Activated naive CD8-positive, alpha-beta T cell treated with anti-CD3 and anti-CD28 coated beads, Interleukin-2, amount 50 U/mL, for 24 hours (primary cell): Measurements from ENCODE around the gene RSPO4.
"Not testable (repeated sequence)": the region's sequence is repeated elsewhere in the genome, so short reads cannot be mapped to it uniquely, and the experiment has no call there.

Experiments used
- ATAC-seq: fragments of 150-1000 bp; cut with Tn5 transposase; one replicate; pipeline ENCODE4 v1.10.0; 2021
- DNase-seq: peaks from one replicate; pipeline ENCODE4 v3.0.0; 2021
- H3K27ac Mint-ChIP-seq: one replicate; pipeline ENCODE4 v1.8.0; 2021; ENCODE audit warnings: mild to moderate bottlenecking, mixed read lengths
- H3K27me3 Mint-ChIP-seq: one replicate; pipeline ENCODE4 v1.8.0; 2021; ENCODE audit warnings: mixed read lengths
- H3K36me3 Mint-ChIP-seq: one replicate; pipeline ENCODE4 v1.8.0; 2021; ENCODE audit warnings: low read depth, mixed read lengths
- H3K4me1 Mint-ChIP-seq: one replicate; pipeline ENCODE4 v1.8.0; 2021; ENCODE audit warnings: mixed read lengths
- H3K4me3 Mint-ChIP-seq: one replicate; pipeline ENCODE4 v1.8.0; 2021; ENCODE audit warnings: mild to moderate bottlenecking, moderate library complexity, mixed read lengths
- H3K9me3 Mint-ChIP-seq: one replicate; pipeline ENCODE4 v1.8.0; 2021; ENCODE audit warnings: mixed read lengths

RSPO4 gene

DNA sequence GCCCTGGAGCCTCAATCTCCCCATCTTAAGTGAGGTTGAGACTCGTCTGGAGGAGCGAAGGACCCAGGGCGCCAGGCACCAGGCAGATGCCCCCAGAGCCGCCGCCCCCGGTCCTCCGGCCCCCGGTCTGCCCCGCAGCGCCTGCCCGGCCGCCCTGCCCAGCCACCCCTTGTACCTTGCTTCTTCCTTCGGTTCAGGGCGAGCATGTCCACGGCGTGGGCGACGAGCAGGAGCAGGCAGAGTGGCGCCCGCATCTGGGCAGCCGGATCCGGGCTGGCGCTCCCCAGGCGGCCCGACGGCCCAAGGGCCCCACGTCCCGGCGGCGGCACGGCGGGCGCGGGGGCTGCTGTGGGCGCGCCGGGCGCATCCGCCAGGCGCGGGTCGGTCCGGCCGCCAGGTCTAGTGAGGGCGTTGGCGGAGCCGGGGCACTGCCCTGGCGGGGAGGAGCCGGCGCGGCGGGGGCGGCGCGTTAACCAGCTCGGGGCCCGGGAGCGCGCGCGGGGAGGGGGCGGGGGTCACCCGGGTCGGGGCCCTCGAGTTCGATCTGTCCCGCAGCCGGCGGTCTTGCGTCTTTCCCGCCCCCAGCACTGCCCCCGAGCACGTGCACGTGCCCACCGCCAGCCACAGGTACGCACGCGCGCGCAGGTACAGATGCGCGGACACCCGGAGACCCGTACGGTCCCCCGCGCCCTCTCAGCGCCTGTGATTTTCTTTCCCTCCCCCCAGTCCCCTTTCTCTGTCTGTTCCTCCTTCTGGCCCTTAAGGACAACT, at the start of gene RSPO4:
Gene RSPO4, minus strand, starts transcription at position 401 of the 771 bp plus-strand sequence. Its CDS starts 147 bp downstream, at position 254.
- Mint-ChIP-seq H3K4me3 (peak within 1 kb of the TSS; percentile 48), H3K4me1 (peaks cover 2% of the 10 kb centered on the region), H3K36me3 (no peaks in the 10 kb centered on the region), H3K27ac (no peak within 1 kb of the TSS), H3K9me3 (no peaks in the 10 kb centered on the region), H3K27me3 (peaks cover 60% of the 10 kb centered on the region)
- DNase-seq (no peak), ATAC-seq (no peak)

DNA sequence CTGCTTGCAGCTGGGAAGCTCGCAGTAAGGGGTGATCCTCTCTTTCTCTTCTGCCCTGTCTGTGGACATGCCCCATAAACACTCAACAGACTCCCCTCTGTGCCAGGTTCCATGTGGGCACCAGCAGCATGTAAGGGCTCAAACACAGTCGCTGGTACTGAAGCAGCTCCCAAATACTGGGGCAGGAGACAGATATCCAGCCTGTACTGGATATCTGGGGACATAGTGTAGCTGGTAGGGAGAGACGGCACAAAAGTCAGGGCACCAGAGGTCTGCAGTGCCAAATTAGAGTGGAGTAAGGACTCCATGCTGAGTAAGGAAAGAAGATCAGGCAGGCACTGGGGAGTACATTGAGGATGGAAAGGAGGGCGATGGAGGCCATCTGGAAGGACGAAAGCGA, 48.3 kb upstream of the RSPO4 start:
- H3K4me1 Mint-ChIP-seq: no peaks in the 10 kb centered on the region
- ATAC-seq: no peak
- no peaks in the 10 kb centered on the region for H3K9me3 Mint-ChIP-seq
- no peaks in the 10 kb centered on the region for H3K27me3 Mint-ChIP-seq
- DNase-seq: no peak
- H3K27ac Mint-ChIP-seq: no peak overlapping the region
- H3K36me3 Mint-ChIP-seq: no peaks in the 10 kb centered on the region
- no peak overlapping the region for H3K4me3 Mint-ChIP-seq

DNA sequence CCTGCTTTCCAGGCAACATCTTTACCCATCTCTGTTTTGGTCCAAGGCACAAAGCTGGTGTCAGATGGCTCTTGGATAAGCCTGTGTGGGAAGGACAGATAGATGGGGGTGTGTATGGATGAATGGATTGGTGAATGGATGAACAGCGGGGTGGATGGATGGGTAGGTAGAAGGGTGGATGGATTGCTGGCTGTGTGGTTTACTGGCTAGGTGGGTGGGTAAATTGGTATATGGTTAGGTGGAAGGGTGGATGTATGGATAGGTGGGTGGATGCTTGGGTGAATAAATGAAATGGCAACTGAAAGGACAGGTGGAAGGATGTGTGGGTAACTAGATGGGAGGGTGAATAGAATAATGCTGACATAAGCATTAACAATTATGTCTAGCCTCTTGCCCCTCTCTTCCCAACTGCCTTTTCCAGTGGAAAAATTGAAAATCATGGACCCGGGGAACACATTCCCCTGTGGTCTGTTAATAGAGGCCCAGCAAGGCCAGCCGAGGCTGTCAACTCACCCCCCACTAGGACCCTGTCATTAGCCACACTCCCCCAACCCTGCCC, 43.8 kb upstream of the RSPO4 start:
- no peak for ATAC-seq
- H3K27ac Mint-ChIP-seq: no peak overlapping the region
- no peaks in the 10 kb centered on the region for H3K9me3 Mint-ChIP-seq
- H3K4me1 Mint-ChIP-seq: no peaks in the 10 kb centered on the region
- DNase-seq: no peak
- H3K4me3 Mint-ChIP-seq: no peak overlapping the region
- no peaks in the 10 kb centered on the region for H3K27me3 Mint-ChIP-seq
- no peaks in the 10 kb centered on the region for H3K36me3 Mint-ChIP-seq

DNA sequence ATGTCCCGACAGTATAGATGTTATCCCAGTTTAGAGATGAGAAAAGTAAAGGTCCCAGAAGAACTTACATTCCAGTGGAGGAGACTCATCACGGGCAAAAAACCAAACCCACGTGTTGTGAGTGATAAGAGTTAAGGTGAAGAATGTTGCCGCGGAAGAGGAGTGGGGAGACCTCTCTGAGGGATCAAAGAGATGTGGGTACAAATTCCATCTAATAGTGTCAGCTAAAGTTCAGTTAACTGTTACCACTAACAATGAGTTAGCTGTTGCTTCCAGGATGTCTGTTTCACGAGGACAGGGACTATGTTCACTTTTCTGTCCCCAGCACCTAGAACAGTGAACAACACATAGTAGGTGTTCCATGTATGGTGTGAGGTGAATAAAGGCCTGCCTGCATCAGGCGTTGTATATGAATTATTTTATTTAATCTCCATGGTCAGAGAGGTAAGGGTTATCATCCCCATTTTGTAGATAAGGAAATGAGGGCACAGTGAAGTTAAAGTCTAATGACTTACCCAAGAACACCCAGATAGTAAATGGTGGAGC, 39.8 kb upstream of the RSPO4 start:
- ATAC-seq (no peak), DNase-seq (no peak)
- Mint-ChIP-seq H3K27ac (no peak overlapping the region), H3K27me3 (no peaks in the 10 kb centered on the region), H3K36me3 (no peaks in the 10 kb centered on the region), H3K4me1 (no peaks in the 10 kb centered on the region), H3K4me3 (no peak overlapping the region), H3K9me3 (no peaks in the 10 kb centered on the region)

DNA sequence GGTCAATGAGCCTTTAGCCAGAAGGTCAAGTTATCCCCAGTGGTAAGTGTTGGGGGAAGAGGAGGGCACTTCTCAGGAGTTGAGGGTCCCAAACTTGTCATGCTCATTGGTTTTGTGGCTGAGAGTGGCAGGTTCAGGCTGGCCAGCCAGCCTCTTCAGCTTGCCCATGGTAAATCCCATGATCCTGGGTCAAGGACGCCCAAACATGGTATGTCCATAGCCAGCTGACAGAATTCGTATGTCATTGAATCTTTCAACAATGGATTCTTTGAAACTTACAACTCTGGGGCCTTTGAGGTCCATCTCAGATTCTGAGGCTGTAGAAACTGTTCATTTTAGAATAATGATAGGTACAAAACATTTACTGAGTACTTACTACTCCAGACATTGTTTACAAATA, 36.1 kb upstream of the RSPO4 start:
- no peak for ATAC-seq

DNA sequence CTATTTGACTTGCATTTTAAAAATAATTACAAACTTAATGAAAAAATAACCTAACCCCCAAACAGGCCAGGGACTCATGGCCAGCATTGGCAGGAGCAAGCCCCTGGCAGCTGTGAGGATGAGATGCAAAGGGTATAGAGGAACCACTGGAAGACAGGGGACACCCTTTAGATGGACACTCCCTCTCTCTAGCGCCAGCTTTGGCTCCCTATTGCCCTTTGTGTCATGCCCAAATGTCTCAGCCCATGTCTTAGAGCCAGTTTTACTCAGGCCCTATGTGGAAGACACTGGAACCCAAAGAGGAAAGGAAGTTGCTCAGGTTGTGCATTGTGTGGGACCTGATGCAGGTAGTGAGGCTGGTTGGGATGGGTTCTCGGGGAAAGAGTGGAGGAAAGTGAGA, 34.9 kb upstream of the RSPO4 start:
- DNase-seq (no peak), ATAC-seq (no peak)
- H3K36me3 Mint-ChIP-seq: no peaks in the 10 kb centered on the region
- no peak overlapping the region for H3K4me3 Mint-ChIP-seq
- peaks cover 15% of the 10 kb centered on the region for H3K4me1 Mint-ChIP-seq
- no peaks in the 10 kb centered on the region for H3K9me3 Mint-ChIP-seq
- H3K27me3 Mint-ChIP-seq: peaks cover 16% of the 10 kb centered on the region
- no peak overlapping the region for H3K27ac Mint-ChIP-seq

More for the DNA sequence above, 36.1 kb upstream of the RSPO4 start:
- no peak overlapping the region for H3K4me3 Mint-ChIP-seq
- peaks cover 14% of the 10 kb centered on the region for H3K4me1 Mint-ChIP-seq
- no peaks in the 10 kb centered on the region for H3K36me3 Mint-ChIP-seq
- no peak overlapping the region for H3K27ac Mint-ChIP-seq
- H3K9me3 Mint-ChIP-seq: no peaks in the 10 kb centered on the region
- DNase-seq: no peak
- H3K27me3 Mint-ChIP-seq: peaks cover 14% of the 10 kb centered on the region

DNA sequence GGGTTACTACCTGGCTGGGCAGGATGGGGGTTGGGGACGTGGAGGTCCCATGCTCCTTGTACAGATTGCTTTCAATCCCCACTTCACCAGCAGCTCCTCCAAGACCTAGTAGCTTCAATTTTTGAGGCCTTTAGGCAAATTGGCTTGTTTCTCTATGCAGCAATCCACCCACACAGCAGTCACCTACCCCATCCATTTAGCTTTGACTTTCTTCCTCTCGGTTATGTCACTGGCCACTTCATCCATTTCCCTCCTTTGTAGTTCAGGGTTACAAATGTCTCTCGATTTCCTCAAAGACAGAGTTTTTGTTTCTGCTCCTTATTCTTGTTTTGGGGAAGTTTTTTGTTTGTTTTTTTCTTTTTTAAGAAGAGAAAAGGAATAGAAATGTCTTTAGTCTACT, 33.4 kb upstream of the RSPO4 start:
- H3K27me3 Mint-ChIP-seq: peaks cover 18% of the 10 kb centered on the region
- no peaks in the 10 kb centered on the region for H3K9me3 Mint-ChIP-seq
- no peak overlapping the region for H3K27ac Mint-ChIP-seq
- no peak for ATAC-seq
- H3K4me1 Mint-ChIP-seq: peaks cover 15% of the 10 kb centered on the region
- no peak for DNase-seq
- no peaks in the 10 kb centered on the region for H3K36me3 Mint-ChIP-seq
- H3K4me3 Mint-ChIP-seq: no peak overlapping the region

DNA sequence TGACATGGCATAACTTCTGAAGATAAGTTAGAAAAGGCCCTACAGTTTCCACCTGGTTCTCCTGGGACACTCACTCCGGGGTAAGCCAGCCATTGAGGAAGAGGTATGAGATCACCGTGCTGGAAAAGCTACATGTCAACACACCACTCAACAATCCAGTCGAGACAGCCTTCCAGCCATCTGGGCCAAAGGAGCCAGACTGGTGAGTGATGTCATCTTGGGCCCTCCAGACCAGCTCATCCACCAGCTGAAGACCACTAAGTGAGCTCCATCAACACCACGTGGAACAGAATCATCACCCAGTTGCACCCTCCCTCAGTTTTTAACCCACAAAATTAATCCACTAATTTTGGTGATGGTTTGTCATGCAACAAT, 32.3 kb upstream of the RSPO4 start:
- Mint-ChIP-seq H3K4me1 (peaks cover 15% of the 10 kb centered on the region), H3K9me3 (no peaks in the 10 kb centered on the region), H3K36me3 (no peaks in the 10 kb centered on the region), H3K27me3 (peaks cover 20% of the 10 kb centered on the region), H3K27ac (peak overlapping the region; percentile 58), H3K4me3 (no peak overlapping the region)
- ATAC-seq: no peak
- no peak for DNase-seq

DNA sequence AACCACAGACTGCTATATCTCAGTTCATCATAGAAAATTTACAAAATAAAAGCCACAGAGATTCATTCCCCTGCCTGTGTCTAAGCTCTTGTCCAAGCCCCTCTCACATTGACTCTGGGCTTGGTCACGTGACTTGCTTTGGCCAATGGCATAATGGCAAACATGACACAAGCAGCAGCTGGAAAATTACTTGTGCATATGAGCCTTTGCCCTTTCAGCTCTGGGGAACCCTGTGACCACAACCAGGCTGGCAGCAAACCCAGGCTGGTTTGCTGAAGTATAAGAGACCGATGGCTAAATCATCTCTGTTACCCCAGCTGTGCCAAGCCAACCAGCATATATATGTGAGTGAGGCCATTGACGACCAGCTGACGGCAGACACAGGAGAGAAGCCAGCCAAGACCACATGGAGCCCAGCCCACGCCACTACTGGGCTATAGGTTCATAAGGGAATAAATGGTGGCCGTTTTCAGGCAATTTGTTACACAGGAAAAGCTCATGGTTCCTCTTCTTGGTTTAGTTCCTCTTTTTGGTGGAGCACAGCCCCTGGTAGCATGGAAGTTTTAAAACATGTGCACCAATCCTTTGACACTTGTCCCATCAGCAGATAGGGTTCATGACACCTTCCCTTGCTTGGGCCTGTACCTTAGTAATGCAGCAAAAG, 31.8 kb upstream of the RSPO4 start:
- Mint-ChIP-seq H3K27me3 (peaks cover 20% of the 10 kb centered on the region), H3K9me3 (no peaks in the 10 kb centered on the region), H3K4me3 (no peak overlapping the region), H3K36me3 (no peaks in the 10 kb centered on the region), H3K27ac (peak overlapping the region; percentile 58), H3K4me1 (peaks cover 15% of the 10 kb centered on the region)
- ATAC-seq (peak; percentile 76), DNase-seq (peak; percentile 44)

DNA sequence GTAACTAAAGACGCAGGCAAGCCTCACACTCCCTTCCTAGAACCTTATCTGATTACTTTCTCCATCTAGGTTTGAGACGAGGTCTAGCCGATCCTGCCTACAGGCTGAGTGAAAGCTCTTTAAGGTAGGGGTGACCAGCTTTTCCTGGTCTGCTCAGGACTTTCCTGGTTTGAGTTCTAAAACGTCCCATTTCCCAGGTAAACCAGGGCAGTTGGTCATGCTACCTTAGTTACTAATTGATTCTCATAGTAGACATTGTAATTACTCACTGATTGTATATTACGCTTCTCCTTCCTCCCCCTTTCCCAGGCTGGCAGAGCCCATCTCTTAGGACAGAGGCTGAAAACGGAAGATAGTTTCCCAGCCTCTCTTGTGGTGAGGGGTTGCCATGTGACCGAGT, 27.9 kb upstream of the RSPO4 start:
- H3K36me3 Mint-ChIP-seq: no peaks in the 10 kb centered on the region
- no peak for DNase-seq
- H3K9me3 Mint-ChIP-seq: no peaks in the 10 kb centered on the region
- H3K27me3 Mint-ChIP-seq: peaks cover 13% of the 10 kb centered on the region
- ATAC-seq: no peak
- H3K4me1 Mint-ChIP-seq: peaks cover 15% of the 10 kb centered on the region
- H3K27ac Mint-ChIP-seq: no peak overlapping the region
- H3K4me3 Mint-ChIP-seq: no peak overlapping the region

DNA sequence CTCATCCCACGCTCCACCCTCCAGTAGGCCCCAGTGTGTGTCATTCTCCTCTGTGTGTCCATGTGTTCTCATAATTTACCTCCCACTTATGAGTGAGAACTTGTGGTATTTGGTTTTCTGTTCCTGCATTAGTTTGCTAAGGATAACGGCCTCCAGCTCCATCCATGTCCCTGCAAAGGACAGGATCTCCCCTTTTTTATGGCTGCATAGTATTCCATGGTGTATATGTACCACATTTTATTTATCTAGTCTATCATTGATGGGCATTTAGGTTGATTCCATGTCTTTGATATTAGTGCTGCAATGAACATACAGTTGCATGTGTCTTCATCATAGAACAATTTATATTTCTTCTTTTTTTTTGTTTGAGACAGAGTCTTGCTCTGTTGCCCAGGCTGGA, 24.1 kb upstream of the RSPO4 start:
- not testable (repeated sequence) for ATAC-seq, H3K4me1 Mint-ChIP-seq

DNA sequence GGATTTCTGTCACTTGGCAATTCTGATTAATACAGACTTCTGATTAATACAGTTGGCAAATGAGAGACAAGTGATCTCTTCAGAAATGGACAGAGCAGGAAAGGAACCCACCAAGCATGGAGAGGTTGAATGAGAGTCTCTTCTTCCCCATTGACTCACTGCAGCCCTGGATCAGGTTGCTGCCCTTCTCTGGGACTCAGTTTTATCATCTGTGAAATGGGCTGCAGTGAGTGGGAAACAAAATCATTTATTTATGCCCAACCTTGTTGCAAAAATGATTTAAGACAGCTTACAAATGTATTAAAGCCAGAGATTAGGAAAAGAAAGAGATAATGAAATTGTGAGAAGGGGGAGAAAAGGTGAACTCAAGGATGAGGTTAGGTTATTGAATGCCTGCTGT, 20.8 kb upstream of the RSPO4 start:
- no peak overlapping the region for H3K4me3 Mint-ChIP-seq
- no peak for DNase-seq
- H3K27me3 Mint-ChIP-seq: peaks cover 2% of the 10 kb centered on the region
- H3K9me3 Mint-ChIP-seq: no peaks in the 10 kb centered on the region
- H3K27ac Mint-ChIP-seq: no peak overlapping the region
- ATAC-seq: no peak
- H3K36me3 Mint-ChIP-seq: no peaks in the 10 kb centered on the region
- no peaks in the 10 kb centered on the region for H3K4me1 Mint-ChIP-seq

More for the DNA sequence above, 24.1 kb upstream of the RSPO4 start:
- H3K27ac Mint-ChIP-seq, H3K27me3 Mint-ChIP-seq, H3K9me3 Mint-ChIP-seq, DNase-seq, H3K4me3 Mint-ChIP-seq, H3K36me3 Mint-ChIP-seq: not testable (repeated sequence)

DNA sequence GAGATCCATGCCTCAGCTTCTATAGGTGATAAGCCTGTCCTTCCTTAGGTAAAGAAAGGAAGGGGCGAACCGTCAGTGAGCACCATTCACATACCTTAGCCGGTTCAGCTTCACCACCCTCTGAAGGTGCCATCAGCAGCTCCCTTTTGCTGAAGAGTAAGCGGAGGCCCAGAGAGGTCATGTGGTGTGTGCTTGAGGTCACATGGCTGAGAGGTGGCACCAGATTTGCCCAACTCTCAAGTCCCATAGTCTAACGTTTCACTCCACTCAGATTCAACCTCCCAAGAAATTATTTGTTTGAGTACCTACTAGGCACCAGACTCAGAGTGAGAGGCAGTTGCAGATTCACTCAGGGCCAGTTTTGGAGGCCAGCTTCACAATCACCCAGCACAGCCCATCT, 18.5 kb upstream of the RSPO4 start:
- H3K27me3 Mint-ChIP-seq: peaks cover 2% of the 10 kb centered on the region
- H3K9me3 Mint-ChIP-seq: no peaks in the 10 kb centered on the region
- DNase-seq (no peak), ATAC-seq (no peak)
- no peaks in the 10 kb centered on the region for H3K4me1 Mint-ChIP-seq
- no peaks in the 10 kb centered on the region for H3K36me3 Mint-ChIP-seq
- no peak overlapping the region for H3K4me3 Mint-ChIP-seq
- H3K27ac Mint-ChIP-seq: no peak overlapping the region

DNA sequence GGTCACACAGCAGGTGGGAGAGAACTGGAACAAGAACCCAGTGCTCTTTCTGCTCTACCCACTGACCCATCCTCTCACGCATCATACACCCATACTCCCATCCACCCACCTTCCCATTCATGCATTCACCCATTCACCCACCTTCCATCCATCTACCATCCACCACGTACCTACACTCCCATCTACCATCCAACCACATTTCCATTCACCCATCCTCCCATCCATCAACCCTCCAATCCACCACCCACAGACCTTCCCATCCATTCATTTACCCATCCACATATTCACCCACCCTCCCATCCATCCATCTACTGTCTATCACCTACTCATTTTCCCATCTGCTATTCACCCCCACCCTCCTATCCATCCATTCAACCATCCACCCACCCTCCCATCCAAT, 17.2 kb upstream of the RSPO4 start:
- H3K4me3 Mint-ChIP-seq: no peak overlapping the region
- ATAC-seq (no peak), DNase-seq (no peak)
- H3K9me3 Mint-ChIP-seq: no peaks in the 10 kb centered on the region
- H3K4me1 Mint-ChIP-seq: no peaks in the 10 kb centered on the region
- H3K27me3 Mint-ChIP-seq: peaks cover 2% of the 10 kb centered on the region
- no peaks in the 10 kb centered on the region for H3K36me3 Mint-ChIP-seq
- H3K27ac Mint-ChIP-seq: no peak overlapping the region

DNA sequence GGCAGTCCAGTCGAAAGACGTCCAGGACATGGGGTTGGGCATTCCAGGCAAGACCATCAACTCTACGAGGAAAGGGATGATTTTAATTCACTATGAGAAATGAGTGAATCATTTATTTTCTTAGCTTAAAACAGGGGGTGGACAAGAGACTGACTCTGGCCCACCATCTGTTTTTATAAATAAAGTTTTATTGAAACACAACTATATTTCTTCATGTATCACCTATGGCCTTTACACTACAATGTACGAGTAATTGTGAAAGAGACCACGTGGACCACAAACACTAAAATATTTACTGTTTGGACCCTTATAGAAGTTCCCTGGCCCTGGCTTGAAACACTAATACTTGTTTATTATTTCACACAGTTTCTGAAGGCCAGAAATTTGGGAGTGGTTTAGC, 15.6 kb upstream of the RSPO4 start:
- DNase-seq (no peak), ATAC-seq (no peak)
- Mint-ChIP-seq H3K9me3 (no peaks in the 10 kb centered on the region), H3K4me3 (no peak overlapping the region), H3K4me1 (no peaks in the 10 kb centered on the region), H3K36me3 (no peaks in the 10 kb centered on the region), H3K27ac (no peak overlapping the region), H3K27me3 (peaks cover 6% of the 10 kb centered on the region)
